Measurements from ENCODE around the gene SNN.
A peak's percentile ranks its signal among the peaks of the same experiment; 100 is the strongest.

SNN gene

DNA sequence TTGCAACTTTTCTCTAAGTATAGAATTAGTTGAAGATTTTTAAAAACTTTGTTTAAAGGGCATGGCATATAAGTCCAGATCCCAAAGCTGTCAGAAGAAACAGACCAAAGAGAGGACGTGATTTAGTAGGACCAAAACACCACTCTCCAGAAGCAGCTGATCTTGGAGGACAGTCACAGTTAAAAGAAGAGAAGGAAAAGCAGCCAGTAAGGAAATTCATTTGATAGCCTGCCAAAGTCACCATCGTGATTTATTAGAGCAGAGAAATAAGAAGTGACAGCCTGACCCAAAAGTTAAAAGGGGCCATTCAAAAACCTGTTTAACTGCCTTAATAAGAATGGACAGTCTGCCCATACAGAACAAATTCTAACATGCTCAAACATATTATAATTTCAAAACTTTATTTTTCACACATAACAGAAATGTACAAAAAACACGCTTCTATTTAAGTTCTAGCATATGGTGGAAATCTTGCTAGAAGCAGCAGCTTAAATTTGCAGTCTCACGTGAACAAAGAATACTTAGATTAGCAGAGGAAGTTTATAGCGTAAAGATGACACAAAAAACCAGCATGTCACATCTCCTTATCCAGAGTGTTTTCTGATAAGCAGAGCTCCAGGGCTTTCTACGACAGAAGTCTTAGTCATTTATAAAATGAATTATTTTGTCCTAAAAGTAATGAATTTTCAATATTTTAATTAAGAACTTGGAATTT lies 37.2 kb downstream of the SNN start:
- no peak for DNase-seq

DNA sequence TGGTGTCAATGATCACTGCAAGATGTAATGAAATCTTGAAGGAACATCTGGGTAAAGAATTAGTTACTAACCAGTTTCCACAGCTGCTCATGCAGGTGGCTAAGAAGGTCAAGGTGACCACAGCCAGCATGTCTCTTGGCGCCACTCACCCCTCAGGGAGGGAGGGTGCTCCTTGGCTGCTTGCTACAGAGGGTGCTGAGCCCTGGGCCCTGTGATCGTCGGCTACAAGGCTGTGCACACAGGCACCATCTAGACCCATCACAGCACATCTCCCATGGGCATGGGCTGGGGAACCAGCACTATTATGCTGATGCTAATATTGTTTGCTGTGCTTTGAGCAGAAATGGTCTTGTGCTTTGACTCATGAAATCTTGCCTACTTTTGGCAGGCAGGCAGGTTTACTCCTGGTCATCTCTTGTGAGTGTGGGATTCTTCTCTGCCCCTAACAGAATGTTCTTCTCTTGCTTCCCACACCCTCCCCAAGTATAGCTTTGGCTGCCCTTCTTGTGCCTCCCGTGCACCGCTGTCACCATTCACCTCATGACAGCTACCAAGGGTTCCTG lies 38.0 kb downstream of the SNN start:
- no peak for DNase-seq

DNA sequence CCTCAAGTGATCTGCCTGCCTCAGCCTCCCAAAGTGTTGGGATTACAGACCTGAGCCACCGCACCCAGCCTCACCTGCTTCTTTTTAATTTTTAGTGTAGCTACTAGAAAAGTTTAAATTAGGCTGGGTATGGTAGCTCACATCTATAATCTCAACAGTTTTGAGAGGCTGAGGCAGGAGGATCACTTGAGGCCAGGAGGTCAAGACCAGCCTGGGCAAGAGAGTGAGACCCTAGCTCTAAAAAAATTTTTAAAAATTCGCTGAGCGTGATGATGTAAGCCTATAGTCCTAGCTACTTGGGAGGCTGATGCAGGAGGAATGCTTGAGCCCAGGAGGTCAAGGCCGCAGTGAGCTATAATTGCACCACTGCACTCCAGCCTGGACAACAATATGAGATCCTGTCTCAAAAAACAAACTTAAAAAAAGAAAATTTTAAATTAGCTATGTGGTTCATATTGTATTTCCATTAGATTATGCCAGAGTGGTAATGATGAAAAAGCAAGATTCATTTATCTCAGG lies 39.5 kb downstream of the SNN start:
- DNase-seq: no peak

GRCh38 chr16:11708421-11708820 lies 40.2 kb downstream of the SNN start:
- DNase-seq: no peak

DNA sequence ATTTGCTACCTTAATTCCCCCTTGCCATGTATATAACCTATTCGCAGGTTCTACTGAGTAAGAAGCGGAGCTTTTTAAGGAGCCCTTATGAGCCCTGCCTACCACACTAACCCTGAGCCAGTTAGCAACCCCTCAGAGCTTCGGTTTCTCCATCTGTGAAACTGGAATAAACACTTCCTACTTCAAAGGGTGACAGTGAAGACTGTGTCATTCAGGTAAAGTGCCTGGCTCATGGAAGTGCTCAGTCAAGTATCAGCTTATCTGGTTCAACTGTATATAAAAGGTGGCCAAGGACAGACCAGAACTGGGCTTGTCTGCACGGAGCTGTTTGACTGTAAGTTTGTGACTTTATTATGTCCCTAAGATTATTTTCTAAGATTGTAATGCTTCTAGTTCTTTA lies 43.4 kb downstream of the SNN start:
- DNase-seq: no peak

DNA sequence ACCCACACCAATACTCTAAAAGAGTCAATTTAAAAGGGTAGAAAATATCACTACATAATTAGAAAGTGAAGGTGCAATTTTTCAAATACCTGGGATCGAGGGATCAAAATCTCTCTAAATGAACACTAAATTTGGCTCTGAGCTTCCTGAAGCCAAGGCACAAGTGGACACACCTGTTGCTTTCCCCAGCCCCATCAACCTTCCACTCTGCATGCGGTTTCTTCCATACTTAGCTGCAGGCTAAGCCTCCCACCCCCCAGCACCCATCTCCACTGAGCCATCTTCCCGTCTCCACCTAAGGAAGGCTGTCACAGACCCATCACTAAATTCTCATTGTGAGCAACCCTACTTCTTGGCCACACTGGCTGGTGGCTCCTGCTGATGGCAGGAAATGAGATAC lies 43.9 kb downstream of the SNN start:
- DNase-seq: no peak

- no peak for DNase-seq
Measured at GRCh38 chr16:11715246-11715947, 47.1 kb downstream of the SNN start.

- DNase-seq: no peak
Measured at GRCh38 chr16:11716336-11716735, 48.1 kb downstream of the SNN start.

DNA sequence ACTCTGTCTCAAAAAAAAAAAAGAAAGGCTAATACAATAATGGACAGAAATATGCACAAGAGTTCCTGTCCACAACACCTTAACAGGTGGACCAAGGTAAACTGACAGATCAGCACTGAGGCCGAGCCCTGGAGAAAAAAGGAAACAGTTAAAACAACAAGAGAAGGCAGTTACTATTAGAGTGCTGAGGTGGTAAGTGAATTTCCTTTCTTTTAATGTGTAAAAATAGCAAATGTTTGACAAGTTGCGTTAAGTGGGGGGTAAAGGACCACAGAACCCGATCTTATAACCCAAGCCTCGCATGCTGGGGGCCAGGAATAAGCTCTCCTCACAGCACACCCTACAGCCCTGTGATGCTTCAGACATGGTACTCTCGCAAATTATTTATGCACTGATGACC lies 49.6 kb downstream of the SNN start:
- no peak for DNase-seq

DNA sequence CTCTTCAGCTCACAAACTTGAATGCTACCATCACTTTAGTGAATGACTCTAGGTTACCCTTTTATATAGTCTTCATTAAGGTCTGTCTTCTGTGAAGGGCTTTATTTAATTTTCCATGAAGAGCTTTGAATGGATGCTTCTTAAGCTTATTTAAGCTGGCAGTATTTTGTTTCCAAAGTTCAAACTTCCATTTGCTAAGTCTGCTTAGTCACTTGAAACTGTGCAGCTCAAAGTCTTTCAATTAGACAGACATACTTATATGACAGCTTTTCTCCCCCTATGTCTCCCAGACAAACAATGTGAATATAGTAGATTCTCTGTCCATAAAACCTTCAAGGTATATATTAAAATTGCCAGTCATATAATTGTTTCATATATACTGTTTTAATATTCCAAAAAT lies 50.9 kb downstream of the SNN start:
- DNase-seq: no peak

- no peak for DNase-seq
Measured at GRCh38 chr16:11719762-11720161, 51.5 kb downstream of the SNN start.

GRCh38 chr16:11721781-11722467 lies 53.7 kb downstream of the SNN start:
- no peak for DNase-seq

DNA sequence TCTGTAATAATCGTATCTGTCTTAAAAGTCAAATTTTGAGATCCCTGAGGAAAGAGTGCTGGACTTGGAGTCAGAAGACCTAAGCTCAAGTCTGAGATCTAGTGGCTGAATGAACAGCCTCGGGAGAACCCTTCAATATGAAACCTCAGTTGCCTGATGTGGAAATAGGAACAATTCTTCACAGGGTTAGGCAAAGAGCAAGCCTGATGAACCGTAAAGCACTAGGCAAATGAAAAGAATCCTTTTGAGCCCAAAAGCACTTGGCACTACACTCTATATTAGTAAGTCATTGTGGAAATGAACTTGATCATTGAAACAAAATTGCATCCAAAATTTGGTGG lies 54.2 kb downstream of the SNN start:
- no peak for DNase-seq

GRCh38 chr16:11725457-11725856 lies 57.2 kb downstream of the SNN start:
- DNase-seq: no peak

DNA sequence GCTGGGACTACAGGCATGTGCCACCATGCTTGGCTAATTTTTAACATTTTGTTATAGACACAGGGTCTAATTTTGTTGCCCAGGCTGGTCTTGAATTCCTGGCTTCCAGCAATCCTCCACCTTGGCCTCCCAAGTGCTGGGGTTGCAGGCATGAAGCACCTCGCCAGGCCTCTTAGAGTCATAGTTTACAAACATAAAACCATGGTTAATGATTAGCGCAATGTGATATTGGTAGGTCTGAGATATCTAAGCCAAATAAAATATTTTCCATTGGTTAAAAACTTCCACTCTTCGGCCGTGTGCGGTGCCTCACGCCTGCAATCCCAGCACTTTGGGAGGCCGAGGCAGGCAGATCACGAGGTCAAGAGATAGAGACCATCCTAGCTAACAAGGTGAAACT lies 57.8 kb downstream of the SNN start:
- no peak for DNase-seq

DNA sequence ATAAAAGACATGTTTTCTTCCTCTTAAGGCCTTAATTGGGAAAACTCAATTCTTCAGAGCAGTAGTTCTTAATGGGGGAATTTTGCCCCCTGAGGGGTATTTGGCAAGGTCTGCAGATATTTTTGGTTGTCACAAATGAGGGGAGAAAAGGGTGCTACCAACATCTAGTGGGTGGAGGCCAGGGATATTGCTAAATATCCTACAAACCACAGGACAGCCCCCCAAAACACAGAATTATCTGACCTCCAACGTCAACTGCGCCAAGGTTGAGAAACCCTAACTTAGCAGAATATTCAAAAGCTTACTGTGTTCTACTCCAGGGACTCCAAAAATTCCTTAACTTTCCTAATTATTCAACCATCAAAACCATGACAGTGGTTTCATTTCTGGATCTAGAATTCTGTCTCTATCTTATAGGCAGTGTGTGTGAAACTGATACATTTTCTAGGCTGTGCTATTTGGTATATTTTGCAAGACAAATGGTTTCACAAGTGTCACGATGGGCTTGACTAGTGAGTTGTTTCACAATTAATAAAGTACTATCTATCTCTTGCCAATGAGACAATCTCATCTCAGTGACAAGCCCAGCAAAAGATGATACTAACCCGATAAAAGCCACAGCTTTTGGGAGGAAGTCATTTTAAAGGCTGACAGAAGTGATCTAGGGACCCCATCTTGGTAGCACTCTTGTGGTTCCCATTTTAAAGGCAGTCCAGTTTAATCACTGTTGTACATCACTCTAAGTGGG lies 59.7 kb downstream of the SNN start:
- DNase-seq: peak in 1 of 5 experiments; percentile 87

Data from T-helper 2 cell (primary cell).